Activated B cell treated with CpG ODN at 0.5 μM for 24 hours (primary cell): ENCODE results near the gene ABHD11. TPM values are rescaled to one million over a fixed set of nuclear protein-coding genes. Genes with fewer than 3 reads are reported as not detected.

Experiments
- ATAC-seq: fragments of 200-7000 bp; cut with Tn5 transposase; one replicate; pipeline ENCODE4 v1.10.0; 2021; ENCODE audit warnings: low read depth, mild to moderate bottlenecking, moderate library complexity
- CTCF ChIA-PET: fragments of 350-600 bp; sonication (Branson Sonifier 250); formaldehyde crosslinking; loops from one replicate; lab custom pipeline; 2021; ENCODE audit warnings: antibody characterized with exemption; lab: Charles Lee
- POLR2A ChIA-PET: fragments of 350-600 bp; sonication (Branson Sonifier 250); formaldehyde crosslinking; loops from one replicate; lab custom pipeline; 2021; ENCODE audit warnings: antibody characterized with exemption; lab: Charles Lee
- DNase-seq: peaks from one replicate; pipeline ENCODE4 v3.0.0; 2022
- H3K27ac Mint-ChIP-seq: one replicate; pipeline ENCODE4 v1.8.0; 2020; ENCODE audit warnings: mixed read lengths
- H3K27me3 Mint-ChIP-seq: one replicate; pipeline ENCODE4 v1.8.0; 2021; ENCODE audit warnings: mixed read lengths
- H3K36me3 Mint-ChIP-seq: one replicate; pipeline ENCODE4 v1.8.0; 2021; ENCODE audit warnings: low read depth, mixed read lengths
- H3K4me1 Mint-ChIP-seq: one replicate; pipeline ENCODE4 v1.8.0; 2021; ENCODE audit warnings: mixed read lengths
- H3K4me3 Mint-ChIP-seq: one replicate; pipeline ENCODE4 v1.8.0; 2020; ENCODE audit warnings: mild to moderate bottlenecking, mixed read lengths
- H3K9me3 Mint-ChIP-seq: one replicate; pipeline ENCODE4 v1.8.0; 2020; ENCODE audit warnings: mixed read lengths
- CTCF ChIP-seq: fragments of 200-600 bp; IDR thresholded peaks from one replicate; pipeline ENCODE4 v1.8.0; 2022; ENCODE audit warnings: antibody characterized with exemption, mild to moderate bottlenecking
- intact Hi-C: fragments of 100-400 bp; cut with micrococcal nuclease; formaldehyde crosslinking; loops from one replicate; pipeline ENCODE4 v1.15.1; 2024
- total RNA-seq: library from RNA; stranded (reverse); gene quantifications from 2 replicates; pipeline ENCODE4 v1.2.3, GENCODE V29; 2022

ABHD11 gene
- total RNA-seq, 1 donor from 2014 or later: 15.9 TPM

GRCh38 chr7:73761854-73762658 is 23.5 kb upstream of the ABHD11 start:
- ATAC-seq (no peak), DNase-seq (no peak)
- intact Hi-C loops: no loop called here
- H3K4me1 Mint-ChIP-seq: no peaks in the 10 kb centered on the region
- H3K36me3 Mint-ChIP-seq: no peaks in the 10 kb centered on the region
- no peak overlapping the region for H3K4me3 Mint-ChIP-seq
- ChIA-PET POLR2A (no interaction called here), CTCF (no interaction called here)
- H3K27ac Mint-ChIP-seq: no peak overlapping the region
- TF ChIP-seq CTCF: no peak
- H3K27me3 Mint-ChIP-seq: peaks cover 5% of the 10 kb centered on the region
- H3K9me3 Mint-ChIP-seq: no peaks in the 10 kb centered on the region

- H3K9me3 Mint-ChIP-seq: no peaks in the 10 kb centered on the region
- H3K4me3 Mint-ChIP-seq: no peak overlapping the region
- H3K4me1 Mint-ChIP-seq: no peaks in the 10 kb centered on the region
- POLR2A ChIA-PET: no interaction called here
- no peaks in the 10 kb centered on the region for H3K36me3 Mint-ChIP-seq
- CTCF ChIA-PET: no interaction called here
- TF ChIP-seq CTCF: no peak
- H3K27me3 Mint-ChIP-seq: peaks cover 1% of the 10 kb centered on the region
- ATAC-seq: no peak
- H3K27ac Mint-ChIP-seq: no peak overlapping the region
- no peak for DNase-seq
- intact Hi-C loops: no loop called here
Measured at GRCh38 chr7:73758581-73759138, 20.1 kb upstream of the ABHD11 start.

GRCh38 chr7:73749931-73750776 is 11.6 kb upstream of the ABHD11 start:
- peaks cover 4% of the 10 kb centered on the region for H3K4me1 Mint-ChIP-seq
- DNase-seq (no peak), ATAC-seq (no peak)
- H3K27me3 Mint-ChIP-seq: peaks cover 5% of the 10 kb centered on the region
- H3K4me3 Mint-ChIP-seq: no peak overlapping the region
- ChIA-PET POLR2A (no interaction called here), CTCF (no interaction called here)
- H3K9me3 Mint-ChIP-seq: no peaks in the 10 kb centered on the region
- H3K27ac Mint-ChIP-seq: no peak overlapping the region
- H3K36me3 Mint-ChIP-seq: no peaks in the 10 kb centered on the region
- intact Hi-C loops: no loop called here
- no peak for TF ChIP-seq CTCF

- Mint-ChIP-seq H3K27me3 (peaks cover 3% of the 10 kb centered on the region), H3K27ac (no peak overlapping the region), H3K9me3 (no peaks in the 10 kb centered on the region), H3K4me1 (peaks cover 4% of the 10 kb centered on the region), H3K4me3 (no peak overlapping the region), H3K36me3 (no peaks in the 10 kb centered on the region)
- POLR2A ChIA-PET: no interaction called here
- CTCF ChIA-PET: no interaction called here
- DNase-seq (no peak), ATAC-seq (no peak)
- intact Hi-C loops: no loop called here
- no peak for TF ChIP-seq CTCF
Measured at GRCh38 chr7:73746378-73746777, 7.8 kb upstream of the ABHD11 start.
